A549 treated with AZD9567 at 1 μM for 4 hours (cell line): ENCODE results near the gene DUSP6. TPM values are rescaled to one million over a fixed set of nuclear protein-coding genes. Genes with fewer than 3 reads are reported as not detected.

Source experiments
- total RNA-seq: library from RNA; stranded (reverse); fragments of 200-300 nt; extraction: Qiagen RNA extraction; gene quantifications from 5 replicates; pipeline ENCODE4 v1.2.3, GENCODE V29; 2022; ENCODE audit not compliant: insufficient read depth

The DUSP6 gene
- 8.3 to 12.5 TPM (median 11.4 TPM) in 5 replicates for total RNA-seq

GRCh38 chr12:89352492-89353187, at the start of gene DUSP6:
DUSP6 (minus strand) TSS chr12:89352501; CDS start chr12:89352039, 462 bp downstream.

Other genes with a start within 250 kb of the DUSP6 start
- gene GALNT4, start 172.3 kb upstream of the DUSP6 start, total RNA-seq, result 7.9 to 12.4 TPM (median 11.4 TPM) in 5 replicates
- gene POC1B, start 173.5 kb upstream of the DUSP6 start, total RNA-seq, result 14.1 to 18.9 TPM (median 17.7 TPM) in 5 replicates